ENCODE measurements around the gene RBM14. TPM values are rescaled to one million over a fixed set of nuclear protein-coding genes. Genes with fewer than 3 reads are reported as not detected.
"Not testable (repeated sequence)": the region's sequence is repeated elsewhere in the genome, so short reads cannot be mapped to it uniquely, and the experiment has no call there.

The RBM14 gene
- total and polyA plus RNA-seq, 4 donors, result 34.8 to 93.8 (median 59.3) TPM

GRCh38 chr11:66581261-66581660 lies 35.2 kb upstream of the RBM14 start:
- Histone ChIP-seq H3K9me3 (ENCODE audit: control insufficient read depth, insufficient read depth, low read length) (no peaks in the 10 kb centered on the region), H3K27me3 (ENCODE audit: control insufficient read depth, insufficient read depth, low read length) (no peaks in the 10 kb centered on the region), H3K4me1 (ENCODE audit: control insufficient read depth, insufficient read depth, low read length) (peaks cover 7% of the 10 kb centered on the region), H3K27ac (ENCODE audit: low read depth, low read length) (no peak overlapping the region), H3K36me3 (ENCODE audit: control insufficient read depth, insufficient read depth, low read length) (no peaks in the 10 kb centered on the region), H3K4me3 (ENCODE audit: low read depth, low read length) (no peak overlapping the region)
- DNase-seq (ENCODE audit: low read depth in 4 of 6, low spot score in 6 of 6), result no peak
- whole genome bisulfite sequencing (ENCODE audit: insufficient coverage), result 75% methylated on average over 2 of the region's 3 CpGs

DNA sequence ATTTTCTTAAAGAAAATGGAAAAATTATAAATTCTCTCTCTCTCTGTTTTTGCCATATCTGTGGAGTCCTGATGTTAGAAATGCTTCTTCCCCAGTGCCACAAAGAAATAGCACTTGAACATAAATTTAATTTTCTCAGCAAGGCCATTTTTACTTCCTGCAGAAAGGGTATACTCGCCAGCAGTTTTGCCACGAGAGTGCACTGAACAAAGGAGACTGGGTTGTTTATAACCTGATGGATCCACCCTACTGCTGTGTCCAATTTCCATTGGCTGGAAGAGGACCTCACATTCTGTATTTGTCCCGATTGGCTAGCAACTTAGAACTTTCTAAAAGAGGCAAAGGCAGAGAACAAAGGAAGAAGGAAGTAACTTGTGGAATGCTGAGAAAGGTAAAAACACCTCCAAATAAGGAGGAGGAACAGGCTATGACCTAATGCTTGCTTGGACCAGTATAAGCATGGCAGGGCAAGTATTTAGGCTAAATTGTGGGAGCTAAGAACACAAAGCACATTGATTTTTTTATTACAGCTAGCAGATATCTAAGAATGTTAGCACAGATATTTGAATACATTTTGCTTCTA lies 33.8 kb upstream of the RBM14 start:
- DNase-seq (ENCODE audit: low read depth in 4 of 6, low spot score in 6 of 6); H3K9me3 ChIP-seq (ENCODE audit: control insufficient read depth, insufficient read depth, low read length); H3K36me3 ChIP-seq (ENCODE audit: control insufficient read depth, insufficient read depth, low read length); H3K27me3 ChIP-seq (ENCODE audit: control insufficient read depth, insufficient read depth, low read length); H3K4me3 ChIP-seq (ENCODE audit: low read depth, low read length); H3K27ac ChIP-seq (ENCODE audit: low read depth, low read length); H3K4me1 ChIP-seq (ENCODE audit: control insufficient read depth, insufficient read depth, low read length): not testable (repeated sequence)
- 63% methylated on average over 2 of the region's 3 CpGs for WGBS (ENCODE audit: insufficient coverage)

DNA sequence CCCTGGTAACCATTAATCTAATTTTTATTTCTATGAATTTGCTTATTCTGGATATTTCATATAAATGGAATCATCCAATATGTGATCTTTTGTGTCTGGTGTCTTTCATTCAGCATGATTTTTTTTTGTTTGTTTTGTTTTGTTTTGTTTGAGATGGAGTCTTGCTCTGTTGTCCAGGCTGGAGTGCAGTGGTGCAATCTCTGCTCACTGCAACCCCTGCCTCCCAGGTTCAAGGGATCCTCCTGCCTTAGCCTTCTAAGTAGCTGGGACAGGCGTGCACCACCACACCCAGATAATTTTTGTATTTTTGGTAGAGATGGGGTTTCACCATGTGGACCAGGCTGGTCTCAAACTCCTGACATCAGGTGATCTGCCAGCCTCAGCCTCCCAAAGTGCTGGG lies 31.0 kb upstream of the RBM14 start:
- WGBS (ENCODE audit: insufficient coverage), result no CpG with 5 or more reads among the region's 1 CpG
- H3K27me3 ChIP-seq (ENCODE audit: control insufficient read depth, insufficient read depth, low read length); H3K4me1 ChIP-seq (ENCODE audit: control insufficient read depth, insufficient read depth, low read length); DNase-seq (ENCODE audit: low read depth in 4 of 6, low spot score in 6 of 6); H3K4me3 ChIP-seq (ENCODE audit: low read depth, low read length); H3K9me3 ChIP-seq (ENCODE audit: control insufficient read depth, insufficient read depth, low read length); H3K27ac ChIP-seq (ENCODE audit: low read depth, low read length); H3K36me3 ChIP-seq (ENCODE audit: control insufficient read depth, insufficient read depth, low read length): not testable (repeated sequence)

DNA sequence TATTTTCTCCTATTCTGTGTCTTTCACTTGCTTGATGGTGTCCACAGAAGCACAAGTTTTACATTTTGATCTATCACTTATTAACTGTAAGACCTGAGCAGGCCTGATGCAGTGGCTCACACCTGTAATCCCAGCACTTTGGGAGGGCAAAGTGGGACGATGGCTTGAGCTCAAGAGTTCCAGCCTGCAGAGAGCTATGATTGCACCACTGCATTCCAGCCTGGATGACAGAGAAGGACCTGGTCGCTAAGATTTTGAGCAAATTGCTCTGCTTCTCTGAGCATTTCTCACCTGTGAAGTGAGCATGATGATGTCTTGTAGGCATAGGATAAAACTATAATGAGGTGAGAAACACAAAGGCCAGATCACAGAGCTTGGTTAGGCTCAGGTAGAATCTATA lies 30.3 kb upstream of the RBM14 start:
- no peak for DNase-seq (ENCODE audit: low read depth in 4 of 6, low spot score in 6 of 6)
- no peaks in the 10 kb centered on the region for H3K27me3 ChIP-seq (ENCODE audit: control insufficient read depth, insufficient read depth, low read length)
- no peaks in the 10 kb centered on the region for H3K36me3 ChIP-seq (ENCODE audit: control insufficient read depth, insufficient read depth, low read length)
- H3K4me1 ChIP-seq (ENCODE audit: control insufficient read depth, insufficient read depth, low read length), result no peaks in the 10 kb centered on the region
- peaks cover 10% of the 10 kb centered on the region for H3K9me3 ChIP-seq (ENCODE audit: control insufficient read depth, insufficient read depth, low read length)
- no peak overlapping the region for H3K27ac ChIP-seq (ENCODE audit: low read depth, low read length)
- no peak overlapping the region for H3K4me3 ChIP-seq (ENCODE audit: low read depth, low read length)
- WGBS (ENCODE audit: insufficient coverage), result 71% methylated on average over 2 of the region's 2 CpGs

DNA sequence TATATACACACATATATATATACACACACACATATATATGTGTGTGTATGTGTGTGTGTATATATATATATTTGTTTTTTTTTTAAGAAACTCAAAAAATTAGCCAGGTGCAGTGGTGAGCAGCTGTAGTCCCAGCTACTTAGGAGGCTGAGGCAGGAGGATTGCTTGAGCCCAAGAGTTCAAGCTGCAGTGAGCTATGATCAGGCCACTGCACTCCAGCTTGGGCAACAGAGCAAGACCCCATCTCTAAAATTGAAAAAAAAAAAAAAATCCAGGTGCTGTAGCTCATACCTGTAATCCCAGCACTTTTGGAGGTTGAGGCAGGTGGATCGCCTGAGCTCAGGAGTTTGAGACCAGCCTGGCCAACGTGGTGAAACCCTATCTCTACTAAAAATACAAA lies 27.1 kb upstream of the RBM14 start:
- H3K9me3 ChIP-seq (ENCODE audit: control insufficient read depth, insufficient read depth, low read length); H3K4me3 ChIP-seq (ENCODE audit: low read depth, low read length); H3K27ac ChIP-seq (ENCODE audit: low read depth, low read length); H3K36me3 ChIP-seq (ENCODE audit: control insufficient read depth, insufficient read depth, low read length); H3K27me3 ChIP-seq (ENCODE audit: control insufficient read depth, insufficient read depth, low read length); DNase-seq (ENCODE audit: low read depth in 4 of 6, low spot score in 6 of 6): not testable (repeated sequence)
- H3K4me1 ChIP-seq (ENCODE audit: control insufficient read depth, insufficient read depth, low read length), result peaks cover 24% of the 10 kb centered on the region
- WGBS (ENCODE audit: insufficient coverage), result 100% methylated on average over 1 of the region's 2 CpGs

- H3K27ac ChIP-seq (ENCODE audit: low read depth, low read length), result no peak overlapping the region
- peaks cover 10% of the 10 kb centered on the region for H3K9me3 ChIP-seq (ENCODE audit: control insufficient read depth, insufficient read depth, low read length)
- no peak overlapping the region for H3K4me3 ChIP-seq (ENCODE audit: low read depth, low read length)
- no peaks in the 10 kb centered on the region for H3K27me3 ChIP-seq (ENCODE audit: control insufficient read depth, insufficient read depth, low read length)
- 82% methylated on average over 5 of the region's 7 CpGs for WGBS (ENCODE audit: insufficient coverage)
- no peak for DNase-seq (ENCODE audit: low read depth in 4 of 6, low spot score in 6 of 6)
- H3K4me1 ChIP-seq (ENCODE audit: control insufficient read depth, insufficient read depth, low read length), result peaks cover 31% of the 10 kb centered on the region
- H3K36me3 ChIP-seq (ENCODE audit: control insufficient read depth, insufficient read depth, low read length), result no peaks in the 10 kb centered on the region
These were observed 26.3 kb upstream of the RBM14 start for GRCh38 chr11:66589996-66590675.

DNA sequence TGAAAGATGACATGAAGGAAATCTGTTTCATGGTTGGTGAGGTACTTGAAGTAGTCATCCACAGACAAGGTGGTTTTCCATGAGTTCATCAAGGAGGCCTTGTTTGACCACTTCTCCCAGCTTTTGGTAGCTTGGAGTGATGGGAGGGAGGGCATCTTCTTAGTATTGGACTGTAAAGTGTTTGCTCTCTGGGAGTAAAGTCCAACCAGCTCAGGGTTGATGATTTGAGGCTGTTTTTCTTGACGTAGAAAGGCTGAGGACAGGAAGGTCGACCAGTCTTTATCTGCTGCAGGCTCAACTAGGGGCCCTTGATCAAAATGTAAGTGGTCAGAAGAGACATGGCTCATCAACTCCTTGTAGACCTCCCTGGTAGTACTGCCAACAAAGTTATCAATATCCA lies 25.3 kb upstream of the RBM14 start:
- DNase-seq (ENCODE audit: low read depth in 4 of 6, low spot score in 6 of 6), result no peak
- Histone ChIP-seq H3K4me1 (ENCODE audit: control insufficient read depth, insufficient read depth, low read length) (peaks cover 41% of the 10 kb centered on the region), H3K27me3 (ENCODE audit: control insufficient read depth, insufficient read depth, low read length) (no peaks in the 10 kb centered on the region), H3K4me3 (ENCODE audit: low read depth, low read length) (no peak overlapping the region), H3K9me3 (ENCODE audit: control insufficient read depth, insufficient read depth, low read length) (peaks cover 10% of the 10 kb centered on the region), H3K27ac (ENCODE audit: low read depth, low read length) (no peak overlapping the region), H3K36me3 (ENCODE audit: control insufficient read depth, insufficient read depth, low read length) (no peaks in the 10 kb centered on the region)
- 100% methylated on average over 1 of the region's 2 CpGs for WGBS (ENCODE audit: insufficient coverage)

DNA sequence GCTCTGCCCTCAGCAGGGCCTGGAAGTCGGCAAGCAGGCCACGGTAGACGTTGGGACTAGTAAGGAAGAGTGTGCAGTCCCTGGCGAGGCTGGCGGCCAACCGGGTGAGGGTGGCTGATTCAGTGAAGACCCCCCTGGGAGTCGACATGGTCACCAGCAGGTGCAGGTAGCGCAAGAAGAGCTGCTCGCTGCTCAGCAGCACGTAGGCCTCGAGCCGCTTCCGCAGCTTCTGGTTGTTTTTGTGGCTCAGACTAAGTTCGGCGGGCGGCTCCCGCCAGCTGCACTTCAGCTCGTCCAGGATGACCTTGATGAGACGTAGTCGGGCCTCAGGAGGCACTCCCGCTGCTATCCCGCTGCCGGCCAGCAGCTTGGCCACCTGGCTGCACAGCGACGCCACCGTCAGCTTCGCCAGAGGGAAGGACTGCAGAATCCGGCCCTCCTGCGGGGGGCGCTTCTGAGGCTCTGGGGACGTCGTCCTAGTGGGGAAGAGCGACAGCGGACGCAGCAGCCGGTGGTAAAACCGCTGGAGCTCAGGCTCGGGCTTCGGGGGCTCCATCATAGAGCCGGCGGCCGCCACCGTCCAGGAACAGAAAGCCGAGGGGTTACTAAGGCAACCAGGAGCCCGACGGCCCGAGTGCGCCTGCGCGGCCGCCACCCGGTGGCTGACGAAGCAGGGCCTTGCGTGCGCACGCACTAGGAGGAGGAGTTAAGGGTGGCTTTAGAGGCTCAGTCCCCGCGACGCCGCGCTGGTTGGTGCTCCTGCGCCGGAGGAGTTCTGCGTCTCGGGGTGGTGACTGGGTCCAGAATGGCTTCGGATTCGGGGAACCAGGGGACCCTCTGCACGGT lies 23.8 kb upstream of the RBM14 start, which contains the start of the genes CCDC87 and CCS:
Gene CCDC87 (minus strand): TSS at position 607 of the 846 bp plus-strand sequence. CDS start 48 bp downstream, at position 559.
Gene CCS (plus strand): TSS at position 729 of the 846 bp plus-strand sequence. CDS start 77 bp downstream, at position 806.
- WGBS (ENCODE audit: insufficient coverage), result 14% methylated on average over 68 of the region's 68 CpGs
- Histone ChIP-seq H3K36me3 (ENCODE audit: control insufficient read depth, insufficient read depth, low read length) (peaks cover 4% of the 10 kb centered on the region), H3K9me3 (ENCODE audit: control insufficient read depth, insufficient read depth, low read length) (peaks cover 10% of the 10 kb centered on the region), H3K27ac (ENCODE audit: low read depth, low read length) (peak within 1 kb of the TSS; percentile 88), H3K27me3 (ENCODE audit: control insufficient read depth, insufficient read depth, low read length) (no peaks in the 10 kb centered on the region), H3K4me3 (ENCODE audit: low read depth, low read length) (peak within 1 kb of the TSS; percentile 71), H3K4me1 (ENCODE audit: control insufficient read depth, insufficient read depth, low read length) (peaks cover 43% of the 10 kb centered on the region)
- peak; percentile 80 to 98 (median 91) for DNase-seq (ENCODE audit: low read depth in 4 of 6, low spot score in 6 of 6)

GRCh38 chr11:66593303-66593635 lies 23.2 kb upstream of the RBM14 start:
- 17% methylated on average over 9 of the region's 12 CpGs for WGBS (ENCODE audit: insufficient coverage)
- Histone ChIP-seq H3K36me3 (ENCODE audit: control insufficient read depth, insufficient read depth, low read length) (peaks cover 4% of the 10 kb centered on the region), H3K9me3 (ENCODE audit: control insufficient read depth, insufficient read depth, low read length) (peaks cover 10% of the 10 kb centered on the region), H3K27me3 (ENCODE audit: control insufficient read depth, insufficient read depth, low read length) (no peaks in the 10 kb centered on the region), H3K4me1 (ENCODE audit: control insufficient read depth, insufficient read depth, low read length) (peaks cover 43% of the 10 kb centered on the region), H3K4me3 (ENCODE audit: low read depth, low read length) (peak overlapping the region; percentile 71), H3K27ac (ENCODE audit: low read depth, low read length) (peak overlapping the region; percentile 88)
- DNase-seq (ENCODE audit: low read depth in 4 of 6, low spot score in 6 of 6), result peak in 1 of 6 donors; percentile 29

All from spinal cord (tissue), 10 donors.